HG02938 (cell line): ENCODE measurements around the gene SHISAL1.
"Not testable (repeated sequence)": the region's sequence is repeated elsewhere in the genome, so short reads cannot be mapped to it uniquely, and the experiment has no call there.

Source experiments
- ATAC-seq: cut with Tn5 transposase; IDR thresholded peaks from one replicate; pipeline ENCODE4 v1.9.1; 2021; ENCODE audit warnings: mild to moderate bottlenecking, moderate library complexity; ENCODE audit not compliant: unreplicated experiment

SHISAL1 gene

GRCh38 chr22:44305455-44305854 is 7.3 kb downstream of the SHISAL1 start:
- no peak for ATAC-seq

- no peak for ATAC-seq
Observed at GRCh38 chr22:44304911-44305310, 7.8 kb downstream of the SHISAL1 start.

DNA sequence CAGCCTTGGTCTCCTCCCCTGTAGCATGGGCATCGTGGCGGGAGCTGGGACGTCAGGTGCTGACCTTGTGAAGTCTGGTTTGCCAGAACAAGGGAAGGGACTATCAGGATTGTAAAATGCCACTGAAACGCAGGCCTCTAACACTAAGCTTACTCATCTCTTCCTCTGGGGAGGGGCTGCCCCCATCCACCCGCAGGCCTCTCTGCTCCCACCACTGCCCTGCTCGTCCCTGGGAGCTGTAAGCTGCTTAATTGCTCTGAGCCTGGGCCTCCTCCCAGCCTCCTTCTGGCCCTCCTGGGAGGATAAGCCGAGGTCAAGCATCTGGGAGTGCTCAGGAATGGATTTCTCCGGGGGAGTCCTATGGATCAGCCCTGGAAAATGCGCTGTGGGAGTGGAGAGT is 8.4 kb downstream of the SHISAL1 start:
- no peak for ATAC-seq

DNA sequence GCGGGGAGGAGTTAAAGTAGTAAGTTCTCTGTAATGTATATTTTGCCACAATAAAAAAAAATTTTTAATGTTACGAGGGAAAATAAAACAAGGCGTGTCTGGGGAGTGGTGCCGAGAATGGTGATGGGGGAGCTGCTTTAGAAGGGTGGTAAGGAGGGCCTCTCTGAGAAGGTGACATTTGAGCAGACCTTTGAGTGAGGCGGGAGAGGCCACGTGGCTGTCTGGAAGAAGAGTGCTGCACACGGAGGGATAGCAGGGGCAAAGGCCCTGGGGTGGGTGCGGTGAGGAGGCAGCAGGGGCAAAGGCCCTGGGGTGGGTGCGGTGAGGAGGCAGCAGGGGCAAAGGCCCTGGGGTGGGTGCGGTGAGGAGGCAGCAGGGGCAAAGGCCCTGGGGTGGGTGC is 10.4 kb downstream of the SHISAL1 start:
- not testable (repeated sequence) for ATAC-seq

GRCh38 chr22:44301039-44301438 is 11.7 kb downstream of the SHISAL1 start:
- no peak for ATAC-seq

- no peak for ATAC-seq
Observed at GRCh38 chr22:44299124-44299523, 13.6 kb downstream of the SHISAL1 start.

- no peak for ATAC-seq
Observed at GRCh38 chr22:44298406-44299091, 14.2 kb downstream of the SHISAL1 start.

DNA sequence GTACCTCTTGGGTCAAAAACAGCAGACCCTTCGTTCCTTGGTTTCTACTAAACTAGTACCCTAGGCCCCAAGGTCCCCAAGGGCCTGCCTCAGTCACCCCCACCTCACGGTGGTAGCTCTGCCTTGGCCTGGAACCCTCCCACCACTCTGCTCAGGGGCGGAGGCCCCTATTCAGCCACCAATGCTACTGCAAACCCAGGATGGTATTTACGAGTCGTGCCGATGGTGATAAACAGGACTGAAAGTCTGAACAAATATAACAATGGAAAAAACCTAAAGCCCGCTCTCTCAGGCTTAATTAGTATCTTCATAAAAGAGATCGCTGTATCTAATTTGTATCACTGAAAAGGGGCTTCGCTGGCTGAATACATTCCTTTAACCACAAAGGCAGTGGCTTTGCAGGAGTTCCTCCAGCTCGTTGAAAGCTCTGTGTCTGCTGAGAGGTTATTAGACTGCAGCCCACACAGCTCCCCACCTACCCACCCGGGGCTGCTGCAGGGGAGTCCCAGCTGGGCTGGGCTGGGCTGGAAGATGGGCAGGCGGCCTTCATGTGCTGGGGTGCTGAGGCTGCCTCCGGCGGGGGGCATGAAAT is 15.2 kb downstream of the SHISAL1 start:
- no peak for ATAC-seq

DNA sequence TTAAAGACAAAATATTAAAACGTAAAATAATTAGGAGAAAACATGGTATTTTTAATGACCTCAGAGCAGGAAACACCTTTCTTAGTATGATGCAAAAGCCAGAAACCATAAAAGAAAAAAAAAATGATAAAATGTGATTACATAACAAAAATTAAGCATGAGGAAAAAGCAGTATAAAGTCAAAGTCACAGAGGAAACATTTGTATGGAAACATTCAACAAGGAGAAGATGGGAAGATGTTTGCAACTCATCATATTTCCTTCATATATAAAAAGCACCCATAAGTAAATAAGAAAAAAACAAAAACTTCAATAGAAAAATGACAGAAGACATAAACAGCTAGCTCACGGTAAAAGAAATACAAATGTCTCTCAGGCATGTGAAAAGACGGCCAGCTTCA is 17.3 kb downstream of the SHISAL1 start:
- no peak for ATAC-seq

GRCh38 chr22:44293876-44294275 is 18.9 kb downstream of the SHISAL1 start:
- no peak for ATAC-seq

GRCh38 chr22:44293034-44293433 is 19.7 kb downstream of the SHISAL1 start:
- ATAC-seq: no peak

DNA sequence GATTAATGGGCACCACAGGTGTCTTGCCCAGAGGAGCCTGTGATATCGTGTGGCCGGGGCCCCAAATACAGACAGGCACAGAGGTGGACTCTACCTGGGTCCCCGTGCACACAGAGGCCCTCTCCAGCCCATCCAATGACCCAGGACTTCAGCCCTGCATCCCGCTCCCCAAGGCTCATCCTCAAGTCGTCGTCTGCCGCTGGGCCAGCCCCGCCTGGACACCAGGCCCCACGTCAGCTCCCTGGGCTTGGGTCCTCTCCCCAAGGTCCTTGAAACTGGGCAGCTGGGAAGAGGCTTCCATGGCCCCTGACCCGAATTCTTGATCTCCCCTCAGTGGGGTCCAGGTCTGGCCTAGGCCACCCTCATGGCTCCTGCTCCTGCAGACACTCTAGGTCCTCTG is 20.2 kb downstream of the SHISAL1 start:
- no peak for ATAC-seq

DNA sequence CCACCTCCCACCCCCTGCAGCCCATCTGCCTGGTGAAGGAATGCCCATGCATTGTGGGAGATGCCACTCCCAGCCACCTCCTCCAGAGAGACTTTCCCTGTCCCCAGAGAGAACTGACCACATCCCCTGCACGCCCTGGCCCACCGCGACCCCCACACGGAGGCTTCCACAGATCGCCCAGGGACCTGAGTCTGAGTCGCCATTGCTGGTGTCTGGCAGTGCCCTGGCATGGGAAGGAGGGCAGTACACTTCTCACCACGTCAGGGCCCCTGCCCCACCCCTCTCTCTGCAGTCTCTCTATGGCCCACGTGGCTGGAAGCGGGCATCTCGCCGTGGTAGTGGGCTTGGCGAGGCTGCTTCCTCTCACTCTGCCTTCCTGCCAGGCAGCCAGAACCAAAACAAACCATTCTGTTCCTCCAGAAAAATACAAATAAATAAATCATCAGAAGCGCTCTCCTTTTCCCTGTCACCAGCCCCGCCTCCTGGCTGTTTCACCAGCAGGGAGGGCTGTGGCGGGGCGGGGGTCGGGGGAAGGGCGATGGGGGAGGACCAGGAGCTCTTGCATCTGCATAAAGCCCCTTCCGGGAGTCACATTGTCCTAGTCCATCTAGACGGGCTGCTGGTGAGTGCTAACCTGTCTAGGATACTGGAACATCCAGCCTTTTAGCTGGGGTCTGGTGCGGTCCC is 20.9 kb downstream of the SHISAL1 start:
- ATAC-seq: no peak

DNA sequence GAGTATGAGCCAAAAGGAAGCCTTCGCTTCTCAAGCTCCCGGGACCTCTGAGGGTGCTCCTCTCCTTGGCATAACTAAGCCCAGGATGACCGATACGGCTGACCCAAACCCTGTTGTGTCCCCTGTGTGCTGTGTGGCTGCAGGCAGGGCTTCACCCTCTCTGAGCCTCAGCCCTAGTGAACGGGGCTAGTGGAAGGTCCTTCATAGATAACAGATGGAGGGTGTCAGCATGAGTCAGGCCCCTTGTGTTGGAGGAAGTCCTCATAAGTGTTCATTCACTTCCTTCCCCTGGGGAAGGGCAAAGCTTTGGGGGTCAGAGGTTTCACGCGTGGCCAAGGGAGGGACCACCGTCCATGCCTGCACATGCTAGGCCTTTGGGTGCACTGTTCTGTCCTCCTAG is 21.5 kb downstream of the SHISAL1 start:
- ATAC-seq: no peak

GRCh38 chr22:44289414-44290171 is 23.2 kb downstream of the SHISAL1 start:
- ATAC-seq: no peak

DNA sequence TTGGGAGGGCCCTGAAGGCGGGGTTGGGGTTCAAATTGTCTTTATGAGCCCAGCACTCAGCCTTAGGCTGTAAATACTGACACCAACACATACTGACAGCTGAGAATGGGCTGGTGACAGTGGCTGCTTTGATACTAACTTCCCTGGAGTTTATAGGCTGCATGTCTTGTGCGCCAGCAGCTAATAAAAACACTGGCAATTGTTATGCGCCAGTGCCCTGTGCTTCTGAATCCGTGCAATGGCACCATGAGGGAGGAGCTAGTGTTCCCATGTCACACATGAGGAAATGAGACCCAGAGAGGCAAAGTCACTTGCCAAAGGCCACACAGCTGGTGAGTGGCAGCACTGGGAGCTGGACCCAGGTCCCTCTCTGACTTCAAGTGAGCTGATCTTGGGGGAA is 23.8 kb downstream of the SHISAL1 start:
- no peak for ATAC-seq

DNA sequence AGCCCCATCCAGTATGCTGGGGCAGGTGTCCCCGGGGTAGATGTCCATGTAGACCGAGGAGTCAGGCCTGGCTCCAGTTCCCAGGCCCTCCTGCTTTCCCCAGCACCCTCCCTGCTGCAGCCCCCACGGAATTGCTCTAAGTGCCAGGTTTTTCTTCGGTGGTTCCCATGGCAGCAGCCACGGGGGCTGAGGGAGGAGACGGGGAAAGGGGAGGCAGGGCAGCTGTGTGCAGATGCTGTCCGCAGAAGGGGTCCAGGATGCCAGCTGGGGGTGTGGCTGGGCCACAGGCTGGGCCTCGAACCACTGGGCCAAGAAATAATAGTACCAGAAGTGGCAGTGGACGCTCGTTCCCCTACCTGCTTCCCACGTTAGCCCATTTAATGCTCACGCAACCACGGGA is 25.0 kb downstream of the SHISAL1 start:
- no peak for ATAC-seq

- no peak for ATAC-seq
Observed at GRCh38 chr22:44287121-44287693, 25.5 kb downstream of the SHISAL1 start.

DNA sequence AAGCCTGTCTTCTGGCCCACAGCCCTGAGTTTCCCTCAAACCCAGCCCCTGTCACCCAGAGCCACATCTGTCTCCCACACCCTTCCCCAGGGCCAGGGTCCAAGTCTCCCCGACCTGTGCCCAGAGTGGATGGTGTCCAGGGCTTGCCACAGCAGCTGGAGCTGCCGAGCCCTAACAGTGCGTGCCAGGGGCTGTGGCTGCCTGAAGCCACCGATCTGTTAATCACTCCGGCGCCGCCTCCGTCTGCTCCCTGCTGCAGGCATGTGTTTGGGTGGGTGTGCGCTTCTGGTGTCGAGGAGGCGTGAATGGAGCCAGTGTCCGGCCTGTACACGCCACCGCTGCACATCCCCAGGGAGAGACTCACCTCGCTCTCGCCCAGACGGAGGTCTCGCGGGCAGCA is 26.1 kb downstream of the SHISAL1 start:
- no peak for ATAC-seq

DNA sequence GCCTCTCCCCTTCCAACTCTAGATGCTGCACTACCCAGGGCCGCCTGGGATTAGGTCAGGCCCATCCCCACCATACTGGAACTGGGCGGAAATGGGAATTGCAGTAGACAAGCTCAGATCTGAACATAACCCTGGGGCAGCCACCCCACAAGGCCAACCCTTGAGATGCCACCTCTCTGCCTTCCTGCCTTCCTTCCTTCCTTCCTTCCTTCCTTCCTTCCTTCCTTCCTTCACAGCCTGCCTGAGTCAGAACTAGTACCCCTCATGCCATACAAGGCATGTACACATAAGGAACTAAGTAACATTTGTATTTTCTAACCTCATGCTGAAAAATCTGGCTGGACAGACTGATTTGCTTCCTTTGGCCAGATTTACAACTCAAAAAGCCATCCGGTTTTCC is 28.0 kb downstream of the SHISAL1 start:
- ATAC-seq: no peak
